Measurements from ENCODE around the gene GGTLC1.

GRCh38 chr20:23970049-23970448, 18.5 kb downstream of the GGTLC1 start:
- TF ChIP-seq POLR2AphosphoS5 (IDR thresholded peaks at IDR 0.05; ENCODE audit: low read length) (no peak), EP300 (IDR thresholded peaks at IDR 0.05; ENCODE audit: borderline replicate concordance in 1 of 2, control insufficient read depth in 1 of 2, low read depth in 2 of 2, low read length in 2 of 2) (no peak), NFXL1 (IDR thresholded peaks at IDR 0.05; ENCODE audit: borderline replicate concordance) (no peak), PAX8 (IDR thresholded peaks at IDR 0.05) (no peak), ZNF274 (IDR thresholded peaks at IDR 0.05; ENCODE audit: insufficient read depth, insufficient read length) (no peak), SIN3A (IDR thresholded peaks at IDR 0.05; ENCODE audit: low read depth, low read length) (no peak), SIX5 (IDR thresholded peaks at IDR 0.05; ENCODE audit: low read depth, low read length, severe bottlenecking) (no peak)
- TF ChIP-seq, protein P1, sequence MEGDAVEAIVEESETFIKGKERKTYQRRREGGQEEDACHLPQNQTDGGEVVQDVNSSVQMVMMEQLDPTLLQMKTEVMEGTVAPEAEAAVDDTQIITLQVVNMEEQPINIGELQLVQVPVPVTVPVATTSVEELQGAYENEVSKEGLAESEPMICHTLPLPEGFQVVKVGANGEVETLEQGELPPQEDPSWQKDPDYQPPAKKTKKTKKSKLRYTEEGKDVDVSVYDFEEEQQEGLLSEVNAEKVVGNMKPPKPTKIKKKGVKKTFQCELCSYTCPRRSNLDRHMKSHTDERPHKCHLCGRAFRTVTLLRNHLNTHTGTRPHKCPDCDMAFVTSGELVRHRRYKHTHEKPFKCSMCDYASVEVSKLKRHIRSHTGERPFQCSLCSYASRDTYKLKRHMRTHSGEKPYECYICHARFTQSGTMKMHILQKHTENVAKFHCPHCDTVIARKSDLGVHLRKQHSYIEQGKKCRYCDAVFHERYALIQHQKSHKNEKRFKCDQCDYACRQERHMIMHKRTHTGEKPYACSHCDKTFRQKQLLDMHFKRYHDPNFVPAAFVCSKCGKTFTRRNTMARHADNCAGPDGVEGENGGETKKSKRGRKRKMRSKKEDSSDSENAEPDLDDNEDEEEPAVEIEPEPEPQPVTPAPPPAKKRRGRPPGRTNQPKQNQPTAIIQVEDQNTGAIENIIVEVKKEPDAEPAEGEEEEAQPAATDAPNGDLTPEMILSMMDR (IDR thresholded peaks at IDR 0.05 in 2 of 3, conservative IDR thresholded peaks at IDR 0.05 in 1 of 3; ENCODE audit: control insufficient read depth in 2 of 3, extremely low read depth in 1 of 3, insufficient read depth in 1 of 3, low read depth in 3 of 3, low read length in 3 of 3), result no peak

All from GM12878 (cell line).